Measurements from ENCODE around the gene BLTP3B.
A peak's percentile ranks its signal among the peaks of the same experiment; 100 is the strongest.

GRCh38 chr12:100163416-100164152 lies 20.9 kb upstream of the BLTP3B start:
- TF ChIP-seq CTCF (IDR thresholded peaks at IDR 0.05; ENCODE audit: low read depth, low read length, missing input control) (peak; percentile 14), RAD21 (IDR thresholded peaks at IDR 0.05) (peak in 1 of 2 donors; percentile 25), TAF1 (conservative IDR thresholded peaks at IDR 0.05) (no peak), YY1 (IDR thresholded peaks at IDR 0.05) (no peak), GABPA (IDR thresholded peaks at IDR 0.05 in 1 of 2, conservative IDR thresholded peaks at IDR 0.05 in 1 of 2) (no peak), ATF3 (IDR thresholded peaks at IDR 0.05) (no peak), JUND (IDR thresholded peaks at IDR 0.05) (no peak)

All from liver (tissue), 3 donors.